SU-DHL-6 (cell line): ENCODE data around the gene PAX4.

ENCODE experiments used
- CTCF ChIP-seq: fragments of 200-600 bp; sonication (generic); IDR thresholded peaks from one replicate; pipeline ENCODE4 v1.5.1; 2017; ENCODE audit warnings: antibody characterized with exemption, mild to moderate bottlenecking, low read length, moderate library complexity; ENCODE audit not compliant: insufficient read depth, poor library complexity, severe bottlenecking
- EZH2phosphoT487 ChIP-seq: fragments of 200-600 bp; sonication (generic), shearing (Covaris generic); conservative IDR thresholded peaks from 2 replicates; pipeline ENCODE4 v1.6.1; 2018; ENCODE audit warnings: mild to moderate bottlenecking, antibody characterized with exemption, low read length, moderate library complexity, mixed read lengths

DNA sequence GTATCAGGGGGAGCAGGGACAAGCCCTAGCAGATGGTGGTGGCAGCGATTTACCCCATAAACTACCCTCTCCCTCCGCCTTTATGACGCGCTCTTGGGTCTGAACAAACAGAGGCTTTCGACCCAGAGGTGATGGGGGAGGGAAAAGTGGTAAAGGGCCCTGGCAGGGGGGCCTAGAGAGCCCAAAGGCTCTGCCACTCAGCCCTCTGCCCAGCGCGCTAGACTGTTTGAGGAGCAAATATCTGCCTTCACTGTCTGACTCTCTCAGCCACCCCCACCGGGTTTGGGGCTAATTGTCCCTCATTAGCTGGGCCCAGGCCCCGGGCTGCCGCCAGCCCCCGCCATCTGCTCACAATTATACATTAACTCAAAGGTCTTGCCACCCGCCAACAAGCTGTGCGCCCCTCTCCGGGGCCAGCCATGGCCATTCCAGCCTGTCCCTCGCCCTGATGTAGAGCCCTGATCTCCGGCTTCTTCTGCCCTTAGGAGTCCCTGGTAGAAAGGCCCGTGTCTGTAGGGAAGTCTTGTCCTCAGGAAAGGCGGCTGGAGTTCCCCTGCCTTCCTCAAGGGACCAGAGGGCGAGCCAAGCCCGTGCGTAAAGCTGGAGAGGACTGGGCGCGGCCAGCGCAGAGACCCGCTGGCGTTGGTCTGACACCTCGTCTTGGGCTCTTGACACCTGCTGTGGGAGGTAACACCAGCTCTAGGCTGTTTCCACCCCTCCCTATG, 1.9 kb upstream of the PAX4 start:
- no peak for TF ChIP-seq CTCF
- no peak for TF ChIP-seq EZH2phosphoT487
